ENCODE data around the gene SERGEF. TPM values are rescaled to one million over a fixed set of nuclear protein-coding genes. Genes with fewer than 3 reads are reported as not detected.

Gene SERGEF
- polyA plus RNA-seq, 1 of the 3 experiments (the other 2 are of a cell fraction): 23.1 TPM

- TF ChIP-seq EZH2phosphoT487 (IDR thresholded peaks at IDR 0.05; ENCODE audit: borderline replicate concordance, low read depth) (no peak), PBX3 (IDR thresholded peaks at IDR 0.05) (no peak), JUND (IDR thresholded peaks at IDR 0.05) (no peak), TCF12 (IDR thresholded peaks at IDR 0.05) (no peak), SIN3A (IDR thresholded peaks at IDR 0.05; ENCODE audit: borderline replicate concordance, low read depth, low read length) (no peak), MXI1 (IDR thresholded peaks at IDR 0.05; ENCODE audit: low read depth, low read length) (no peak), RAD21 (IDR thresholded peaks at IDR 0.05; ENCODE audit: low read length) (no peak), MEF2A (IDR thresholded peaks at IDR 0.05; ENCODE audit: borderline replicate concordance, low read depth) (no peak), RFX5 (IDR thresholded peaks at IDR 0.05; ENCODE audit: low read length) (no peak), YY1 (IDR thresholded peaks at IDR 0.05; ENCODE audit: low read depth) (no peak), TEAD4 (IDR thresholded peaks at IDR 0.05; ENCODE audit: borderline replicate concordance, insufficient read depth) (no peak), ELF1 (IDR thresholded peaks at IDR 0.05) (no peak), RCOR1 (IDR thresholded peaks at IDR 0.05; ENCODE audit: low read length) (no peak), GATA2 (CRISPR knock-in tag; IDR thresholded peaks at IDR 0.05) (no peak), RXRA (IDR thresholded peaks at IDR 0.05; ENCODE audit: borderline replicate concordance, low read depth) (no peak), EP300 (IDR thresholded peaks at IDR 0.05; ENCODE audit: borderline replicate concordance in 1 of 2, low read depth in 1 of 2, low read length in 1 of 2) (no peak)
- TF ChIP-seq, protein P1, sequence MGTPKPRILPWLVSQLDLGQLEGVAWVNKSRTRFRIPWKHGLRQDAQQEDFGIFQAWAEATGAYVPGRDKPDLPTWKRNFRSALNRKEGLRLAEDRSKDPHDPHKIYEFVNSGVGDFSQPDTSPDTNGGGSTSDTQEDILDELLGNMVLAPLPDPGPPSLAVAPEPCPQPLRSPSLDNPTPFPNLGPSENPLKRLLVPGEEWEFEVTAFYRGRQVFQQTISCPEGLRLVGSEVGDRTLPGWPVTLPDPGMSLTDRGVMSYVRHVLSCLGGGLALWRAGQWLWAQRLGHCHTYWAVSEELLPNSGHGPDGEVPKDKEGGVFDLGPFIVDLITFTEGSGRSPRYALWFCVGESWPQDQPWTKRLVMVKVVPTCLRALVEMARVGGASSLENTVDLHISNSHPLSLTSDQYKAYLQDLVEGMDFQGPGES (IDR thresholded peaks at IDR 0.05; ENCODE audit: low read depth, low read length): no peak
- TF ChIP-seq, protein P2, sequence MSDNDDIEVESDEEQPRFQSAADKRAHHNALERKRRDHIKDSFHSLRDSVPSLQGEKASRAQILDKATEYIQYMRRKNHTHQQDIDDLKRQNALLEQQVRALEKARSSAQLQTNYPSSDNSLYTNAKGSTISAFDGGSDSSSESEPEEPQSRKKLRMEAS (IDR thresholded peaks at IDR 0.05; ENCODE audit: low read depth): no peak
- TF ChIP-seq, protein P3, sequence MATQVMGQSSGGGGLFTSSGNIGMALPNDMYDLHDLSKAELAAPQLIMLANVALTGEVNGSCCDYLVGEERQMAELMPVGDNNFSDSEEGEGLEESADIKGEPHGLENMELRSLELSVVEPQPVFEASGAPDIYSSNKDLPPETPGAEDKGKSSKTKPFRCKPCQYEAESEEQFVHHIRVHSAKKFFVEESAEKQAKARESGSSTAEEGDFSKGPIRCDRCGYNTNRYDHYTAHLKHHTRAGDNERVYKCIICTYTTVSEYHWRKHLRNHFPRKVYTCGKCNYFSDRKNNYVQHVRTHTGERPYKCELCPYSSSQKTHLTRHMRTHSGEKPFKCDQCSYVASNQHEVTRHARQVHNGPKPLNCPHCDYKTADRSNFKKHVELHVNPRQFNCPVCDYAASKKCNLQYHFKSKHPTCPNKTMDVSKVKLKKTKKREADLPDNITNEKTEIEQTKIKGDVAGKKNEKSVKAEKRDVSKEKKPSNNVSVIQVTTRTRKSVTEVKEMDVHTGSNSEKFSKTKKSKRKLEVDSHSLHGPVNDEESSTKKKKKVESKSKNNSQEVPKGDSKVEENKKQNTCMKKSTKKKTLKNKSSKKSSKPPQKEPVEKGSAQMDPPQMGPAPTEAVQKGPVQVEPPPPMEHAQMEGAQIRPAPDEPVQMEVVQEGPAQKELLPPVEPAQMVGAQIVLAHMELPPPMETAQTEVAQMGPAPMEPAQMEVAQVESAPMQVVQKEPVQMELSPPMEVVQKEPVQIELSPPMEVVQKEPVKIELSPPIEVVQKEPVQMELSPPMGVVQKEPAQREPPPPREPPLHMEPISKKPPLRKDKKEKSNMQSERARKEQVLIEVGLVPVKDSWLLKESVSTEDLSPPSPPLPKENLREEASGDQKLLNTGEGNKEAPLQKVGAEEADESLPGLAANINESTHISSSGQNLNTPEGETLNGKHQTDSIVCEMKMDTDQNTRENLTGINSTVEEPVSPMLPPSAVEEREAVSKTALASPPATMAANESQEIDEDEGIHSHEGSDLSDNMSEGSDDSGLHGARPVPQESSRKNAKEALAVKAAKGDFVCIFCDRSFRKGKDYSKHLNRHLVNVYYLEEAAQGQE (IDR thresholded peaks at IDR 0.05; ENCODE audit: low read depth, low read length): no peak
- TF ChIP-seq, protein P4, sequence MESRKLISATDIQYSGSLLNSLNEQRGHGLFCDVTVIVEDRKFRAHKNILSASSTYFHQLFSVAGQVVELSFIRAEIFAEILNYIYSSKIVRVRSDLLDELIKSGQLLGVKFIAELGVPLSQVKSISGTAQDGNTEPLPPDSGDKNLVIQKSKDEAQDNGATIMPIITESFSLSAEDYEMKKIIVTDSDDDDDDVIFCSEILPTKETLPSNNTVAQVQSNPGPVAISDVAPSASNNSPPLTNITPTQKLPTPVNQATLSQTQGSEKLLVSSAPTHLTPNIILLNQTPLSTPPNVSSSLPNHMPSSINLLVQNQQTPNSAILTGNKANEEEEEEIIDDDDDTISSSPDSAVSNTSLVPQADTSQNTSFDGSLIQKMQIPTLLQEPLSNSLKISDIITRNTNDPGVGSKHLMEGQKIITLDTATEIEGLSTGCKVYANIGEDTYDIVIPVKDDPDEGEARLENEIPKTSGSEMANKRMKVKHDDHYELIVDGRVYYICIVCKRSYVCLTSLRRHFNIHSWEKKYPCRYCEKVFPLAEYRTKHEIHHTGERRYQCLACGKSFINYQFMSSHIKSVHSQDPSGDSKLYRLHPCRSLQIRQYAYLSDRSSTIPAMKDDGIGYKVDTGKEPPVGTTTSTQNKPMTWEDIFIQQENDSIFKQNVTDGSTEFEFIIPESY (IDR thresholded peaks at IDR 0.05; ENCODE audit: borderline replicate concordance, low read depth): no peak
- Histone ChIP-seq H3K4me1 (ENCODE audit: control insufficient read depth in 1 of 2, insufficient read depth in 2 of 2, low read depth in 1 of 2, low read length in 1 of 2) (peaks cover 0 to 20% of the 10 kb centered on the region in 2 experiments; a peak in 1 of 4 replicates), H3F3A (replicated peaks; ENCODE audit: insufficient read depth) (no peaks in the 10 kb centered on the region), H3K79me2 (ENCODE audit: insufficient read depth) (no peaks in the 10 kb centered on the region), H3K27ac (ENCODE audit: low read depth in 2 of 2, low read length in 1 of 2) (no peak overlapping the region), H2AFZ (ENCODE audit: low read depth) (no peak overlapping the region), H3K9me3 (no peaks in the 10 kb centered on the region), H3K9me2 (no peaks in the 10 kb centered on the region), H4K20me1 (ENCODE audit: insufficient read depth) (no peaks in the 10 kb centered on the region), H3K4me3 (ENCODE audit: low read depth in 2 of 2, low read length in 1 of 2) (no peak overlapping the region), H3K27me3 (ENCODE audit: insufficient read depth) (no peaks in the 10 kb centered on the region), H3K9ac (no peak overlapping the region), H3K4me2 (no peak overlapping the region), H3K36me3 (replicated peaks in 1 of 2; ENCODE audit: control insufficient read depth in 1 of 2, insufficient read depth in 2 of 2, low read length in 1 of 2) (no peaks in the 10 kb centered on the region)
- ChIA-PET CTCF (interaction anchor here (0.9 to 14.2 kb wide), 4 partner anchors 10 to 239 kb away, joined by 3 to 730 read pairs (median 8); no protein-coding TSS in a partner anchor), POLR2A (no interaction called here)
- WGBS (ENCODE audit: low lambda C conversion rate): 71% methylated on average over 5 of the region's 7 CpGs
- no peak for DNase-seq
Observed at GRCh38 chr11:17740649-17741235, 272.1 kb downstream of the SERGEF start.

Measured in SK-N-SH (cell line).